Neural cell (in vitro differentiated cells): Measurements from ENCODE around the gene MCOLN3. TPM values are rescaled to one million over a fixed set of nuclear protein-coding genes. Genes with fewer than 3 reads are reported as not detected.

Experiments
- H2AFZ ChIP-seq: fragments of 200-600, 300-800 bp; sonication (generic), shearing (Covaris generic); 2 replicates; pipeline ENCODE4 v1.6.0; 2014; ENCODE audit warnings: low read depth, mild to moderate bottlenecking, antibody characterized with exemption, low read length, moderate library complexity
- H3F3A ChIP-seq: fragments of 200-600 bp; shearing (Covaris generic); 2 replicates; pipeline ENCODE4 v1.6.1; 2016; ENCODE audit warnings: mild to moderate bottlenecking, moderate library complexity, mixed read lengths, antibody characterized with exemption, low read length; ENCODE audit not compliant: insufficient read depth, poor library complexity, severe bottlenecking
- H3K27ac ChIP-seq: fragments of 200-600, 300-800 bp; sonication (generic), shearing (Covaris generic); 2 replicates; pipeline ENCODE4 v1.5.1; 2014; ENCODE audit warnings: mild to moderate bottlenecking, low read length, moderate library complexity
- H3K27me3 ChIP-seq: fragments of 300-800, 200-600 bp; sonication (generic), shearing (Covaris generic); 2 replicates; pipeline ENCODE4 v1.6.0; 2014; ENCODE audit warnings: mild to moderate bottlenecking, low read depth, low read length, moderate library complexity; ENCODE audit not compliant: insufficient read depth
- H3K36me3 ChIP-seq: fragments of 300-800, 200-600 bp; sonication (generic), shearing (Covaris generic); 2 replicates; pipeline ENCODE4 v1.5.1; 2014; ENCODE audit warnings: mild to moderate bottlenecking, antibody characterized with exemption, low read length, moderate library complexity; ENCODE audit not compliant: insufficient read depth
- H3K4me2 ChIP-seq: fragments of 300-800, 200-600 bp; sonication (generic), shearing (Covaris generic); 2 replicates; pipeline ENCODE4 v1.6.0; 2014; ENCODE audit warnings: mild to moderate bottlenecking, low read length
- H3K4me3 ChIP-seq: fragments of 300-800, 200-600 bp; sonication (generic), shearing (Covaris generic); 2 replicates; pipeline ENCODE4 v1.5.1; 2014; ENCODE audit warnings: mild to moderate bottlenecking, low read length, moderate library complexity
- H3K79me2 ChIP-seq: fragments of 200-600 bp; shearing (Covaris generic); replicated peaks from 2 replicates; pipeline ENCODE4 v1.6.0; 2014; ENCODE audit warnings: mild to moderate bottlenecking, low read length, moderate library complexity; ENCODE audit not compliant: insufficient read depth
- H3K9ac ChIP-seq: fragments of 300-800, 200-600 bp; sonication (generic), shearing (Covaris generic); 2 replicates; pipeline ENCODE4 v1.6.1; 2016; ENCODE audit warnings: mild to moderate bottlenecking, low read length, mixed read lengths
- H3K9me2 ChIP-seq: fragments of 200-600 bp; shearing (Covaris generic); 2 replicates; pipeline ENCODE4 v1.6.1; 2016; ENCODE audit warnings: mild to moderate bottlenecking, low read length, mixed read lengths; ENCODE audit not compliant: insufficient read depth
- H3K9me3 ChIP-seq: fragments of 200-600, 300-800 bp; sonication (generic), shearing (Covaris generic); 2 replicates; pipeline ENCODE4 v1.6.1; 2016; ENCODE audit warnings: mild to moderate bottlenecking, mixed run types, low read length, moderate library complexity, mixed read lengths
- H4K20me1 ChIP-seq: fragments of 200-600 bp; shearing (Covaris generic); 2 replicates; pipeline ENCODE4 v1.6.1; 2016; ENCODE audit warnings: mild to moderate bottlenecking, mixed run types; ENCODE audit not compliant: insufficient read depth
- EP300 ChIP-seq: fragments of 450-650 bp; conservative IDR thresholded peaks from 2 replicates; pipeline ENCODE4 v1.6.1; 2014; ENCODE audit warnings: antibody characterized with exemption, mild to moderate bottlenecking, moderate library complexity; ENCODE audit not compliant: poor library complexity, severe bottlenecking
- EZH2 ChIP-seq: fragments of 200-600, 300-800 bp; shearing (Covaris generic), sonication (generic); IDR thresholded peaks from 2 replicates; pipeline ENCODE4 v1.6.1; 2014; ENCODE audit warnings: antibody characterized with exemption, low read length, borderline replicate concordance, mild to moderate bottlenecking; ENCODE audit not compliant: insufficient read depth, poor library complexity, severe bottlenecking
- MXI1 ChIP-seq: fragments of 450-650 bp; conservative IDR thresholded peaks from 2 replicates; pipeline ENCODE4 v1.6.1; 2014; ENCODE audit warnings: antibody characterized with exemption, mild to moderate bottlenecking; ENCODE audit not compliant: poor library complexity, severe bottlenecking
- POLR2AphosphoS5 ChIP-seq: IDR thresholded peaks from 2 replicates; pipeline ENCODE4 v1.6.1; 2012
- RAD21 ChIP-seq: fragments of 450-650 bp; conservative IDR thresholded peaks from 2 replicates; pipeline ENCODE4 v1.6.1; 2014; ENCODE audit warnings: antibody characterized with exemption, mild to moderate bottlenecking, moderate library complexity
- REST ChIP-seq: IDR thresholded peaks from 2 replicates; pipeline ENCODE4 v1.6.1; 2012; ENCODE audit warnings: borderline replicate concordance
- SMC3 ChIP-seq: fragments of 450-650 bp; conservative IDR thresholded peaks from 2 replicates; pipeline ENCODE4 v1.6.1; 2014; ENCODE audit warnings: antibody characterized with exemption, mild to moderate bottlenecking, moderate library complexity; ENCODE audit not compliant: poor library complexity
- TAF1 ChIP-seq: IDR thresholded peaks from 2 replicates; pipeline ENCODE4 v1.6.1; 2012; ENCODE audit warnings: low read depth
- polyA plus RNA-seq: library from polyadenylated mRNA; depleted of rRNA; stranded (reverse); fragments of >200 nt; gene quantifications from 2 replicates; pipeline ENCODE4 v1.2.3, GENCODE V29; 2014
- TF ChIP-seq, protein P1 (sequence below): fragments of 450-650 bp; IDR thresholded peaks from 2 replicates; pipeline ENCODE4 v1.5.1; 2014; ENCODE audit warnings: antibody characterized with exemption, mild to moderate bottlenecking, moderate library complexity; ENCODE audit not compliant: poor library complexity, severe bottlenecking

Gene MCOLN3
- polyA plus RNA-seq, 1 donor from 2014 or later = not detected

DNA sequence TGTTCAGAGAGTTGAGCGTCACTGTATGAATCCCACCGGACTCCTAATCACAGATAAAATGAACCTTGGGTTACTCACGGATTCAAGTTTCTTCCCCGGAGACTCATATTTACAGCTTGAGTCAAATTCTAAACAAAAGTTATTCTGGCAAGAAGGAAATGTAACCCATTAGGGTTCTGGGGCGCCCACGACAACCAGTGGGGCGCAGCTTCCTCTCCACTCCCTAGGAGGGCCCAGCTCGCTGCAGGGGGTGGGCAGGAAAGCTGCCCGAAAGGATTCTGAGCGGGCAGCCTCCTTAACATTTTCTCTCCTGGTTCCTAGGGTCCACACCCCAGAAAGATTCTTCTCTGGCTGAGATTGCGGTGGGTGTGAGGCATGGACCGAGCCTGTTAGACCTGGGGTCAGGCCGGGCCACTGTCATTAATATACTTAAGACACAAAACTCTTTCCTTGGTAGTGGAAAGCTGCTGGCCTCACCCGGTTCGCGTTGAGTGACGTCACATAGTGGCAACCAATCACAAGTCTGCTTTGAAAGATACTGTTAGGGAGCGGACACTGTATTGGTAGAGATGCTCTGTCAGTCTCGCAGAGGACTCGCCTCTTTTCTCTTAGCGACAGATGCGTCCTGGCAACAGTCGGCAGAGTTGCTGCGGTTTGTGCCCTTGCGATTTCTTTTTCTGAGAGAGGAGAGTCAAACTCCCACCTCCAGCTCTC is 13.6 kb upstream of the MCOLN3 start:
- Histone ChIP-seq H3K27ac (no peak overlapping the region), H3K79me2 (no peaks in the 10 kb centered on the region)

DNA sequence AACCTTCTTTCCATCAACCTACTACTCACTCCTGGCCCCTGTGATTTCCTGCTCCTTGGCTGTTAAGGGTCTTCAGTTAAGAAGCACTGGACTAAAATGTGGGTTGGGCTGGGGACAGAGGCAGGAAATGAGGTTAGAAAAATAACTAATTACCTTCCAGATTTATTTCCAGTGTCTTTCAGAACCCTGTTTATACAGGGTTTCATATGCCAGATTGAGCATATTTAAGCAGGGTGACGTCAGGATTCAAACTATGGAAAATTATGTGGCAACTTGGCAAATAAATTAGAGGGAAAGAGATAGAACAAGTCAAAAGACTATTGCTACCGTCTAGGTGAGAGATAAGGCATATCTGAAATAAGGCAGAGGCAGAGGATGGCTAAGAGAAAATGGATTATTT is 11.7 kb upstream of the MCOLN3 start:
- Histone ChIP-seq H3K79me2 (no peaks in the 10 kb centered on the region), H3K9me2 (no peaks in the 10 kb centered on the region), H2AFZ (no peak overlapping the region), H3K4me2 (no peak overlapping the region), H3K4me3 (no peak overlapping the region), H3K27me3 (no peaks in the 10 kb centered on the region), H4K20me1 (no peaks in the 10 kb centered on the region), H3K9ac (no peak overlapping the region), H3K36me3 (no peaks in the 10 kb centered on the region), H3K9me3 (no peaks in the 10 kb centered on the region), H3K27ac (no peak overlapping the region), H3F3A (no peaks in the 10 kb centered on the region)
- TF ChIP-seq SMC3 (no peak), POLR2AphosphoS5 (no peak), EP300 (no peak), EZH2 (no peak), MXI1 (no peak), TAF1 (no peak)

More for the DNA sequence above, 13.6 kb upstream of the MCOLN3 start:
- Histone ChIP-seq H3K4me2 (peak overlapping the region; percentile 57), H3K36me3 (no peaks in the 10 kb centered on the region), H3K9ac (no peak overlapping the region), H3K4me3 (peak overlapping the region; percentile 62), H3K9me3 (no peaks in the 10 kb centered on the region), H3F3A (no peaks in the 10 kb centered on the region), H3K9me2 (no peaks in the 10 kb centered on the region), H4K20me1 (no peaks in the 10 kb centered on the region), H2AFZ (no peak overlapping the region), H3K27me3 (no peaks in the 10 kb centered on the region)
- TF ChIP-seq RAD21 (no peak), POLR2AphosphoS5 (no peak), EP300 (no peak), TAF1 (no peak), EZH2 (no peak), MXI1 (no peak), SMC3 (no peak), REST (no peak)
- TF ChIP-seq, protein P1, sequence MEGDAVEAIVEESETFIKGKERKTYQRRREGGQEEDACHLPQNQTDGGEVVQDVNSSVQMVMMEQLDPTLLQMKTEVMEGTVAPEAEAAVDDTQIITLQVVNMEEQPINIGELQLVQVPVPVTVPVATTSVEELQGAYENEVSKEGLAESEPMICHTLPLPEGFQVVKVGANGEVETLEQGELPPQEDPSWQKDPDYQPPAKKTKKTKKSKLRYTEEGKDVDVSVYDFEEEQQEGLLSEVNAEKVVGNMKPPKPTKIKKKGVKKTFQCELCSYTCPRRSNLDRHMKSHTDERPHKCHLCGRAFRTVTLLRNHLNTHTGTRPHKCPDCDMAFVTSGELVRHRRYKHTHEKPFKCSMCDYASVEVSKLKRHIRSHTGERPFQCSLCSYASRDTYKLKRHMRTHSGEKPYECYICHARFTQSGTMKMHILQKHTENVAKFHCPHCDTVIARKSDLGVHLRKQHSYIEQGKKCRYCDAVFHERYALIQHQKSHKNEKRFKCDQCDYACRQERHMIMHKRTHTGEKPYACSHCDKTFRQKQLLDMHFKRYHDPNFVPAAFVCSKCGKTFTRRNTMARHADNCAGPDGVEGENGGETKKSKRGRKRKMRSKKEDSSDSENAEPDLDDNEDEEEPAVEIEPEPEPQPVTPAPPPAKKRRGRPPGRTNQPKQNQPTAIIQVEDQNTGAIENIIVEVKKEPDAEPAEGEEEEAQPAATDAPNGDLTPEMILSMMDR = no peak
